Stimulated activated CD8-positive, alpha-beta memory T cell treated with anti-CD3 and anti-CD28 coated beads, Interleukin-4, amount 100 ng/mL, for 24 hours (primary cell): ENCODE measurements around the gene ZNF677.
"Not testable (repeated sequence)": the region's sequence is repeated elsewhere in the genome, so short reads cannot be mapped to it uniquely, and the experiment has no call there.

Source experiments
- DNase-seq: peaks from one replicate; pipeline ENCODE4 v3.0.0-alpha.2; 2020; ENCODE audit warnings: low read depth

ZNF677 gene

DNA sequence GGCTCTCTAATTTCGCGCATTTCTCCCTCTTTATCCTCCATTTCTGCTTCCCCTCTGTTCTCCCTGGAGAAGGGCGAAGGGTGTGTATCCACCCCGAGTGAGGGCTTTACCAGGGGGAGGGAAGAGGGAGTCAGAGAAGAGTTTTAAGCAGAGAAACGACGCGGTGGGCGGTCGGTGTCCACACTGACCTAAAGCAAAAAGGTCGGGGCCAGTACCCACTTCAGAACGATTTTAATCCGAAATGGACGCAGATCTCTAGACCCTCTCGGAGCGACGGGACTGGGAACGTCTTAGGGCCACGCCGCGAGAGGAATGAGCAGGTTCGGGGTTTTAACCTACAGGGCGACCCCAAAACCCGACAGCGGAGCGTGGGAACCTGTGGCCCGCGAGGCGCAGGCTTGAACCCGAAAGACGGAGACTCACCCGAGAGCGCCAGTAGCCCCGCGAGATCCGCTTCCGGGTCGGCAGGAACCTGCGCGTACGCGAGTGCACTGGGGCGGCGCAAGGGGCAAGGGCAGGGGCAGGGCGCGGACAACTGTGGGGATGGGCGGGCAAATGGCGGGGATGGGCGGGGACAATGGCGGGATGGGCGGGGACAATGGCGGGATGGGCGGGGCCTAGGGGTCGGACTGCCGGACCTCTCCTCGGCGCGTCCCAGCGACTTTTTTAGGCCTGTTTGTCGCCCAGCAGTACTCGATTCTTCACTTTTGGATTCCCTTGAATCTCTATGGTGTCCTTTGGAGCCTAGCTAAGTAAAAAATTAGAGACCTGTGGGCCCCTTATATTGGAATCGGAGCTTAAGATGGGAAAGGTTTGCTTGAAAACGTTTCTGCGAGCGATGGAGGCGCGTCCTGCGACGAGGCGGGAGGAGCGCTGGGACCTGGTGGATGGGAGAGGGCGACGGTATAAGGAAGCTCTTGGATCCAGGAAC is at the start of gene ZNF677:
TSS of gene ZNF677 (minus strand) at position 463 of the 931 bp plus-strand sequence. CDS start 3,323 bp downstream, outside the sequence.
- peak; percentile 77 for DNase-seq

DNA sequence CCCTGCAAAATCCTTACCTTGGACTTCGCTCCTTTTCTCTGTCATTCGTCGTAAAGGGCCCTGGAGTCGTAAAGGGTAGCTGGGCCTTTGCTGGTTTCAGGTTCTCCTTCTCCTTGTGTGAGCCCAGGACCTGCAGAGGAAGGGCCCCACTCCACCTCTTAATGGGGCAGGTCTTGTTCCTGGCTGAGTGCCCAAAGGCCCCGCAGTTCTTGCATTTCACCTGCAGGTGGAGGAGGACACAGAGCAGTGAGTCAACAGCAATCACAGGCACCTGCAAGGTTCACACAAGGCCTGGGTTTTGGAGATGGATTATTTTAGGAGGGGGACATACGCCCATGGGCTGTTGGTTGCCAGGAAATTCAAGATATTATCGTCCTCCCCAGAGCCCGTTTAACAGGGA is 46.7 kb upstream of the ZNF677 start:
- not testable (repeated sequence) for DNase-seq

DNA sequence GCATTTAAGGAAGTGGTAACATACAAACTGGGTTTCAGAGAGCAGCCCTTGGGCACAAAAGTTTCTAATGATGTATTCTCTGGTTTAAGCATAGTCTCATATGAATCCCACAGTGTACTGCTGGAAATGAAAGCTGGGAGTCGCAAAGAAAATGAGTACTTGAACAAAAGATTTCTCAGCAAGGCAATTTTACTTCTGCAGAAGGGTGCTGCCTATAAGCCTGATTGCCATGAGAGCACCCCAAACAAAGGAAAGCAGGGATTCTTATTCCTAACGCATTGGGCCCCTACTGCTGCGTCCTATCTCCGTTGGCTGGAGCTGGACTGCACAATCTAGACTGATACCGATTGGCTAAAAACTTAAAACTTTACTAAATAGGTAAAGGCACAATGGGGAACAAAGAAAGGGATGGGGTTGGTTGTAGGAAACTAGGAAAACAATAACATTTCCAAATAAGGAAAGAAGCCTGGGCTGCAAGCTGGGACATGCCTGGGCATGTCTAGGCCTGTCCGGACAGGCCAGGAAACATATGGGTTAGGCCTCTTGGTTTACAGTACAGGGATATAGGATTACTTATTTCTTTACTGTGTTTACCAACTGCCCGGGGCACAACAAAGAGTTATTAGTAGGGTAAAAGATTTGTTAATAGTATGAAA is 40.2 kb upstream of the ZNF677 start:
- no peak for DNase-seq

DNA sequence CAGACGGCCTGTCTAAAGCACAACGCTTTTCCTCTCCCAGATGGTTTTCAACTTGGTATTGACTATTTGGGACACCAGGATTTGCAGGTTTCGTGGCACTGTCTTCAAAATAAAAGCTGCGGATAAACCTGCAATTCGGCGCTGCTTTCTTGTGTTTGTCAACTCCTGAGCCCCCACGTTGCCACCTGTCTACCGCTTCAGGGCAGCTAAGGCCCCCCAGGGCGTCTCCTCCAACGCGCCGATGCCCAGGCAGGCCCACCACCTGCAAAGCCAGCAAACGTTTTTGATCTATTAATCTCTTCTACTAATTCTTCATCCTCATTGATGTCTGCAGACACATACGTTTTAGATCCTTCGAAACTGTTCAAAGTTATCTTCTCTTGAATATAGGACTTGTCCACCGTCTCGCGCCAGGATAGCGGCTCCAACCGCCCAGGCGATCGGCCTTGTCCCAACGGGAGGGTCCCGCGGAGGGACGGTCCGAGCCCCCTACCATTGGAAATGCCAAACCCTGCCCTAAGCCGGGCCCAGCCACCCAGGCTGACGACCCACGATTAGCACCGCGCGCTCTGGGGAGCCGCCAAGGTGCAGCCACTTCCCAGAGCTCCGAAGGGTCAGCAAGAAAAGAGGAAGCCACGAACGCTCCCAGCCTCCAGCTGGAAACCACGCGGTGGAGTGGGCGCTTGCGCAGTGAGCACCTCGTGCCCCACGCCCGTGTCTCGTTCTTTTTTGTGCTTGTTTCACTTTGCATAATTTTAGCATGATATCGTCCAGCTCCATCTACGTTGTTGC is 36.3 kb upstream of the ZNF677 start:
- DNase-seq: no peak

DNA sequence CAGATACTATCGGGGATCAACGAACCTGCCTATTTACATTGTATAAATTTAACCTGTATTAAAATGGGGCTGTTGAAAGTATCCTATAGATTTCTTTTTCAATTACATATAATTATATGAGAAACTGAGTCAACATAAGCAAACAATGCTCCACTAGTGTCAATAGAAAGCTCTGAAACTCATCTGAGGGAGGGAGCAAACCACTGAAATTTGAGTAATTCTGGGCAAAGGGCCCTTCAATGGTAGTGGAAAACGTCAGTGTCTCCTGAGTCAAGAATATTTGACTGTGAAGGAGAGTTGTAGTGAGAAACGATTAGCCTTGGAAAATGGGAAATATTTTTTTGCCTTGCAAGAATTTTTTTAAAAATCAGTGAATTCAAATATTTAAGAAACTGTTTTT is 30.4 kb upstream of the ZNF677 start:
- no peak for DNase-seq

DNA sequence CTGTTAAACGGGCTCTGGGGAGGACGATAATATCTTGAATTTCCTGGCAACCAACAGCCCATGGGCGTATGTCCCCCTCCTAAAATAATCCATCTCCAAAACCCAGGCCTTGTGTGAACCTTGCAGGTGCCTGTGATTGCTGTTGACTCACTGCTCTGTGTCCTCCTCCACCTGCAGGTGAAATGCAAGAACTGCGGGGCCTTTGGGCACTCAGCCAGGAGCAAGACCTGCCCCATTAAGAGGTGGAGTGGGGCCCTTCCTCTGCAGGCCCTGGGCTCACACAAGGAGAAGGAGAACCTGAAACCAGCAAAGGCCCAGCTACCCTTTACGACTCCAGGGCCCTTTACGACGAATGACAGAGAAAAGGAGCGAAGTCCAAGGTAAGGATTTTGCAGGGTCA is 27.3 kb upstream of the ZNF677 start:
- DNase-seq: not testable (repeated sequence)

DNA sequence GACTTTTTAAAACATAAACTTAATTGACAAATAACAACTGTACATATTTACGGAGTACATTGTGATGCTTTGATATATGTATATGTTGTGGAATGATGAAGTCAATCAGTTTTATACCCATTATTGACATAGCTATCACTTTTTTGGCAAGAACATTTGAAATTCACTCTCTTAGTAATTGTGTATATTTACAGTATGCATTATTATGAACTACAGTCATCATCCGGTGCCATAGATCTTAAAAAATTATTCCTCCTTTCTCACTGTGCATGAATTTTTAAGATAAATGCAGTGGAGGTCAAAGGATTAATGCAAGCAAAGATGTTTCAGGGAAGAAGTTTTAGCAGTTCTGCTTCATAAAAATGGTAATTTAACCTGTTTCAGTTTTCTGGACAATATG is 20.8 kb upstream of the ZNF677 start:
- no peak for DNase-seq

DNA sequence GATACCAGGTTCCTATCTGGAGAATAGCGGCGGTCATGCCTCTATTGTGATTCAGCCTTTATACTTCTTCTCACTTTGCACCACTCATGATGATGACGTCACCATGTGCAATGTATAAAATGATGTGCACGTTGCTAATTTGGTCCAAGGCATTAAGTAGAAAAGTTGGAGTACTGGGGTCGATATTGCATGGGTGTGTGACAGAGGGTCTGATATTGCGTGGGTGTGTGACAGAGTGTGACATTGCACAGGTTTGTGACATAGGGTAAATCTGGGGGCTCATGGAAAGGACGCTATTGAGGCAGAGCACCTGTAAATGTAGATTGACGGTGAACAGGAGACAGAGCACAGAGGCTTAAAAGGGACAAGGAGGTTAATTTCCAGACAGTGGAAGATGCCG is 17.4 kb upstream of the ZNF677 start:
- no peak for DNase-seq

DNA sequence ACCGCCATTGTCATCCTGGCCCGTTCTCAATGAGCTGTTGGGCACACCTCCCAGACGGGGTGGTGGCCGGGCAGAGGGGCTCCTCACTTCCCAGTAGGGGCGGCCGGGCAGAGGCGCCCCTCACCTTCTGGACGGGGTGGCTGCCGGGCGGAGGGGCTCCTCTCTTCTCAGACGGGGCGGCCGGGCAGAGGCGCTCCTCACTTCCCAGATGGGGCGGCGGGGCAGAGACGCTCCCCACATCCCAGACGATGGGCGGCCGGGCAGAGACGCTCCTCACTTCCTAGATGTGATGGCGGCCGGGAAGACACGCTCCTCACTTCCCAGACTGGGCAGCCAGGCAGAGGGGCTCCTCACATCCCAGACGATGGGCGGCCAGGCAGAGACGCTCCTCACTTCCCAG is 15.2 kb upstream of the ZNF677 start:
- DNase-seq: not testable (repeated sequence)

DNA sequence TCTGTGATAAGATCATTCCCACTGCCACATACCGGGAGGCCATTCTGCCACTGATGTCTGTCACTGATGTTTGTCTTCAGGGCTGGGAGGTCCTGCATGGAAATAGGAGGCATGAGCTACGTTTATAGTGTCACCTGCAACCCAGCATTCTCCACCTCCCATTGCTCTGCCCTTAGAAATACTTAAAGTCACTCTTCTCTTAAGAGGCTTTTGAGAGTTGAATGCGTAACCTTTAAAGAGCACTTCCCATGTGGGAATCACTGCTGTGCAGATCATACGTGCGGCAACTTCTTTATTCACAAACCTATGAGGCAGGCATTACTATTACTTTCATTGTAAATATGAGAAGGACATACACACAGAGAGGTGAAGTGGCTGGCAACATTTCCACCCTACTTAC is 12.9 kb upstream of the ZNF677 start, which contains the start of gene VN1R4:
TSS of gene VN1R4 (minus strand) at position 101 of the 400 bp plus-strand sequence. CDS start at position 43, 58 bp downstream.
- not testable (repeated sequence) for DNase-seq

DNA sequence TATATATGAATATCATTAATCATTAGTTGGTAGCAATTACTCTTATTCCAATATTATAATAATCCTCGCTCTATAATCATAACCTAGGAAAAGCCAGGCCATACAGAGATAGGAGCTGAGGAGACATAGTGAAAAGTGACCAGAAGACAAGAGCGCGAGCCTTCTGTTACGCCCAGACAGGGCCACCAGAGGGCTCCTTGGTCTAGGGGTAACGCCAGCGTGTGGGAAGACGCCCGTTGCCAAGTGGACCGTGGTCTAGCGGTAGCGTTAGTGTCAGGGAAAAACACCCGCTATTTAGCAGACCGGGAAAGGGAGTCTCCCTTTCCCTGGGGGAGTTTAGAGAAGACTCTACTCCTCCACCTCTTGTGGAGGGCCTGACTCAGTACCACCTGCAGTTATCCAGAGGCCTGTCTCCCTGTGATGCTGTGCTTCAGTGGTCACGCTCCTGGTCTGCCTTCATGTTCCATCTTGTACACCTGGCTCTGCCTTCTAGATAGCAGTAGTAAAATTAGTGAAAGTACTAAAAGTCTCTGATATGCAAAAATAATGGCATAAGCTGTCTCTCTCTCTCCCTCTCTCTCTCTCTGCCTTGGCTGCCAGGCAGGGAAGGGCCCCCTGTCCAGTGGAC is 3.2 kb upstream of the ZNF677 start, which contains the start of gene VN1R2:
TSS of gene VN1R2 (plus strand) at position 578 of the 628 bp plus-strand sequence. CDS start 84 bp downstream, outside the sequence.
- DNase-seq: not testable (repeated sequence)

DNA sequence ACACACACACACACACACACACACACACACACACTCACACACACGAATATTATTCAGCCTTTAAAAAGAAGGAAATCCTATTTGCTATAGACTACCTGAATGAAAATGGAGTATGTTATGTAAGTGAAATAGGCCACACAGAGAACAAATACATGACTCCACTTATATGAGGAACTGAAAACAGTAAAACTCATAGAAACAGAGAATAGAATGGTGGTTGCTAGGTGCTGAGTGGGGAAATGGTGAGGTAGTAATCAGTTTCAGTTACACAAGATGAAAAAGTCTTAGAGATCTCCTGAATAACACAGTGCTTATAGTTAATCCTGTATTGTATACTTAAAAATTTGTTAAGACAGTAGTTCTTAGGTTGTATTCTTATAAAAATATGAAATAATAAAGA is 8.2 kb downstream of the ZNF677 start:
- no peak for DNase-seq

DNA sequence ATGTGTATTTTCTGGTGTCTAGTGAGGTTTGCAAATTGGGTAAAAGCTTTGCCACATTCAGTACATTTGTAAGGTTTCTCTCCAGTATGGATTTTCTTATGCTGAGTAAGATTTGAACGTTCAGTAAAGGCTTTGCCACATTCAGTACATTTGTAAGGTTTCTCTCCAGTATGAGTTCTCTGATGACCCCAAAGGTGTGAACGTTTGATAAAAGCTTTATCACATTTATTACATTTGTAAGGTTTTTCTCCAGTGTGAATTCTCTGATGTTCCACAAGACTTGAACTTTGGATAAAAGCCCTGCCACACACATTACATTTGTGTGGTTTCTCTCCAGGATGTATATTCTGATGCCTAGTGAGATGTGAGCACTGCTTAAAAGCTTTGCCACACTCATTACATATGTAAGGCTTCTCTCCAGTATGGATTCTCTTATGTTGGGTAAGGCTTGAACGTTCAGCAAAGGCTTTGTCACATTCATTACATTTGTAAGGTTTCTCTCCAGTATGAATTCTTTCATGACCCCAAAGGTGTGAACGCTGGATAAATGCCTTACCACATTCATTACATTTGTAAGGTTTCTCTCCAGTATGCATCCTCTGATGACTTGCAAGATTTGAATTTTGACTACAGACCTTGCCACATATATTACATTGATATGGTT is 17.4 kb downstream of the ZNF677 start:
- no peak for DNase-seq

DNA sequence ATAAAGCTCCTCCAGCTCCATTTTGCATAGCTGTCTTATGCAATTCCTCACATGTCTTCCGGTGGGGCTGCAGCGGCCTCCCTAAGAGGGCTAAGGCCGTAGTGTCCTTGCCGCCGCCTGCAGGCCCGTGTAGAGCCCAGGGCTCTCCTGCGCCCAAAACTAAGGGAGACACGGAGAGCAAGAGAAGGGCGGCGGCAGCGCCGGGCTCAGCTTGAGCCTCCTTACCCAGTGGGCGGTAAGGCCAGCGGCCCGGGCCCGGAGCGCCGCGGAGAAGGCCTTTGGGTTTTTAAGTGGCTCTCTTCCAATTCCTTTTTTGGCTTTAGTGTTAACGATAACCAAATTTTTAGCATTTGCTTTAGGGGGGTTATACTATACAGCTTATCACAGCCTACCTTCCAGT is 30.1 kb downstream of the ZNF677 start:
- DNase-seq: no peak

DNA sequence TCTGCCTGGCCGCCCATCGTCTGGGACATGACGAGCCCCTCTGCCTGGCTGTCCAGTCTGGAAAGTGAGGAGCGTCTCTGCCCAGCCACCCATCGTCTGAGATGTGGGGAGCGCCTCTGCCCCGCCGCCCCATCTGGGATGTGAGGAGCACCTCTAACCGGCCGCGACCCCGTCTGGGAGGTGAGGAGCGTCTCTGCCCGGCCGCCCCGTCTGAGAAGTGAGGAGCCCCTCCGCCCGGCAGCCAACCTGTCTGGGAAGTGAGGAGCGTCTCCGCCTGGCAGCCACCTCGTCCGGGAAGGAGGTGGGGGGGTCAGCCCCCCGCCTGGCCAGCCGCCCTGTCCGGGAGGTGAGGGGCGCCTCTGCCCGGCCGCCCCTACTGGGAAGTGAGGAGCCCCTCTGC is 32.0 kb downstream of the ZNF677 start:
- not testable (repeated sequence) for DNase-seq

DNA sequence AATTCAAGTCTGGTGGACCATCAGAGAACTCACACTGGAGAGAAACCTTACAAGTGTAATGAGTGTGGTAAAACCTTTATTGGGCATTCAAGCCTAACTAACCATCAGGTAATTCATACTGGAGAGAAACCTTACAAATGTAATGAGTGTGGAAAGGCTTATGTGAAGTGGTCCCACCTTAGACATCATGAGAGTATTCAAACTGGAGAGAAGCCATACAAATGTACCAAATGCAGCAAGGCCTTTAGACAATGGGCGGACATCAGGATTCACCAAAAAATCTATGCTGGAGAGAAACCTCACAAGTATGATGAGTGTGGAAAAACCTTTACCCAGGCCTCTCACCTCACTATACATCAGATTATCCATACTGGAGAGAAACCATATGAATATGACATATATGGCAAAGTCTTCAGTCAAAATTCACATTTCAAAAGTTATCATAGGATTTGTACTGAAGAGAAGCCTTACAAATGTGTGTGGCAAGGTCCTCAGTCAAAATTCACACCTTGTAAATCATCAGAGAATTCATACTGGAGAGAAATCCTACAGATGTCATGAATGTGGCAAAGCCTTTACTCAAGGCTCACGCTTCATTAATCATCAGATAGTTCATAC is 41.9 kb downstream of the ZNF677 start:
- no peak for DNase-seq

DNA sequence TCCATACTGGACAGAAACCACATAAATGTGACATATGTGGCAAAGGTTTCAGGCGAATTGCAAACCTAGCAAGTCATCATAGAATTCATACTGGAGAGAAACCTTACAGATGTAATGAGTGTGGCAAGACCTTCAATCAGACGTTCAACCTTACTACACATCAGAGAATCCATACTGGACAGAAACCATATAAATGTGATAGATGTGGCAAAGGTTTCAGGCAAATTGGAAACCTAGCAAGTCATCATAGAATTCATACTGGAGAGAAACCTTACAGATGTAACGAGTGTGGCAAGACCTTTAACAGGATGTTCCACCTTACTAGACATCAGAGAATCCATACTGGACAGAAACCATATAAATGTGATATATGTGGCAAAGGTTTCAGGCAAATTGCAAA is 43.1 kb downstream of the ZNF677 start:
- DNase-seq: not testable (repeated sequence)

DNA sequence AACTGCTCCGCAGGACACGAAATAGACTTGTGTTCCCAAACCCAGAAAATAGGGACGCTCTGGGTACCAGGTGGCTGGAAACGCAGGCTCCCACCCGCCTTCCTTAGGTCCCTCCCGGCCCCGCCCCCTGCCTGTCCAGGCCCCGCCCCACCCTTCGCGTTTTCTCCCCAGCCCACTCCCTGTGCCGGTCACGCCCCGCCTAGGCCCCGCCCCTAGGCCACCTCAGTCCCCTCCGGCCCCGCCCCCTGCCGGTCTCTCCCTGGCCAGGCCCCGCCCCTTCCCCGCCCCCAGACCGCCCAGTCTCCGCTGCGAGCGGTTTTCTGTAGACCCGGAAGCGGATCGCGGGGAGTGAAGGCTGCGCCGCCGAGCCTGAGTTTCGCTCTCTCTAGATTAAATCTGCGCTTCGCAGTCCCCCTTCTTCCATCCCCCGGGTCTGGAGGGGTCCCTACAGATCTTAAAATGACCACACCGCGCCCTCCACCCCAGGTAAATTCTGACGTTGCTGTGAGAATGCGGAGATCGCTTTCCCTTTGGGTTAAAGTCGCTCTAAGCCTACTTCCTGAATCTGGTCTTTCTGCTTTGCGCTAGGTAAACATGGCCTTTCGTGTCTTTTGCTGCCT is 57.8 kb downstream of the ZNF677 start:
- peak; percentile 96 for DNase-seq

DNA sequence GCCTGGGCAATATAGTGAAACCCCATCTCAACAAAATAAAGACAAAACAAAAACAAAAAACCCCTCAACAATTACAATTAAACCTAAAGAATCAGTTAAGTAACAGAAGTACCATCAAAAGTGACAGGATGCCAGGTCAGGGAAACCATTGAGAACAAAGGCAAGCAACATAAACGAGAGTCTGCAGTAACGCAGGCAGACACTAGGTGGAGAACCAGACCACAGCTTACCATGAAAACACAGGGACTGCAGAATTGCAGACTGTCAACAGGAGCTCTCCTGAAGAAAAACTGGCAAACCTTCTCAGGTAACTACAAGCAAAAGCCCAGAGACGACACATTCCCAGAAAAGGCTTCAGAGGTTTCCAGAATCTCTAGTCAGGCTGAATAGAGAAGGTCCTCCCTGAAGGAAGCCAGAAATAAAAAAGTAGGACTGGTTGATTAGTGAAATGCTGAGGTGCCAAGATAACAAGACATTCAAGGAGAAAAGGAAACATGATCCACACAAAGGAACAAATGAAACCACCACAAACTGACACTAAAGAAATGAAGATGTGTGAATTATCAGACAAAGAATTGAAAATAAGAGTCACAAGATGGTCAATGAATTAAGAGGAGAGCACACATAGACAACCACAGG is 59.3 kb downstream of the ZNF677 start:
- peak; percentile 42 for DNase-seq
